OCI-LY1 (cell line): Measurements from ENCODE around the gene CARD11.

Experiments used
- H2AFZ ChIP-seq: fragments of 200-600 bp; sonication (generic), shearing (Covaris generic); 2 replicates; pipeline ENCODE4 v1.6.0; 2014; ENCODE audit warnings: antibody characterized with exemption, mild to moderate bottlenecking, low read length
- H3F3A ChIP-seq: fragments of 200-600 bp; sonication (generic), shearing (Covaris generic); 2 replicates; pipeline ENCODE4 v1.6.0; 2014; ENCODE audit warnings: mild to moderate bottlenecking, antibody characterized with exemption, low read length, moderate library complexity; ENCODE audit not compliant: insufficient read depth
- H3K27ac ChIP-seq: fragments of 200-600 bp; sonication (generic); 2 replicates; pipeline ENCODE4 v1.5.1; 2014; ENCODE audit warnings: low read length, mixed run types, mild to moderate bottlenecking, low read depth; ENCODE audit not compliant: poor library complexity, severe bottlenecking
- H3K27me3 ChIP-seq: fragments of 200-600 bp; sonication (generic); 2 replicates; pipeline ENCODE4 v1.6.0; 2014; ENCODE audit warnings: antibody characterized with exemption, mild to moderate bottlenecking, low read length, moderate library complexity; ENCODE audit not compliant: insufficient read depth
- H3K36me3 ChIP-seq: fragments of 200-600 bp; sonication (generic); 2 replicates; pipeline ENCODE4 v1.6.1; 2014; ENCODE audit warnings: mild to moderate bottlenecking, antibody characterized with exemption, low read length, moderate library complexity, mixed read lengths; ENCODE audit not compliant: insufficient read depth
- H3K4me1 ChIP-seq: fragments of 200-600 bp; sonication (generic); 2 replicates; pipeline ENCODE4 v1.5.1; 2014; ENCODE audit warnings: mild to moderate bottlenecking, low read length, moderate library complexity; ENCODE audit not compliant: insufficient read depth, severe bottlenecking
- H3K4me2 ChIP-seq: fragments of 200-600 bp; sonication (generic), shearing (Covaris generic); 2 replicates; pipeline ENCODE4 v1.6.1; 2014; ENCODE audit warnings: low read length
- H3K4me3 ChIP-seq: fragments of 200-600 bp; sonication (generic); 2 replicates; pipeline ENCODE4 v1.5.1; 2014; ENCODE audit warnings: low read length, low read depth, mild to moderate bottlenecking, mixed read lengths; ENCODE audit not compliant: poor library complexity, severe bottlenecking
- H3K79me2 ChIP-seq: fragments of 200-600 bp; shearing (Covaris generic); 2 replicates; pipeline ENCODE4 v1.6.1; 2016; ENCODE audit warnings: mixed run types, low read length, mixed read lengths; ENCODE audit not compliant: insufficient read depth
- H3K9ac ChIP-seq: fragments of 200-600 bp; sonication (generic), shearing (Covaris generic); 2 replicates; pipeline ENCODE4 v1.6.1; 2014; ENCODE audit warnings: mild to moderate bottlenecking, low read length, mixed read lengths
- H3K9me2 ChIP-seq: fragments of 200-600 bp; sonication (generic), shearing (Covaris generic); 2 replicates; pipeline ENCODE4 v1.6.1; 2014; ENCODE audit warnings: low read depth, mild to moderate bottlenecking, low read length, mixed read lengths
- H3K9me3 ChIP-seq: fragments of 200-600 bp; shearing (Covaris generic); 2 replicates; pipeline ENCODE4 v1.6.1; 2014; ENCODE audit warnings: low read length, mixed read lengths
- H4K20me1 ChIP-seq: fragments of 200-600 bp; sonication (generic), shearing (Covaris generic); 2 replicates; pipeline ENCODE4 v1.6.0; 2016; ENCODE audit warnings: mild to moderate bottlenecking, low read length; ENCODE audit not compliant: insufficient read depth
- EZH2 ChIP-seq: fragments of 200-600 bp; sonication (generic), shearing (Covaris generic); IDR thresholded peaks from 2 replicates; pipeline ENCODE4 v1.8.0; 2017; ENCODE audit warnings: borderline replicate concordance, mixed run types, mild to moderate bottlenecking, antibody characterized with exemption, low read length, moderate library complexity, mixed read lengths
- TF ChIP-seq, protein P1 (sequence below): fragments of 200-600 bp; sonication (generic), shearing (Covaris generic); IDR thresholded peaks from 2 replicates; pipeline ENCODE4 v1.5.1; 2017; ENCODE audit warnings: mild to moderate bottlenecking, antibody characterized with exemption, low read length, moderate library complexity, mixed read lengths

Gene CARD11

DNA sequence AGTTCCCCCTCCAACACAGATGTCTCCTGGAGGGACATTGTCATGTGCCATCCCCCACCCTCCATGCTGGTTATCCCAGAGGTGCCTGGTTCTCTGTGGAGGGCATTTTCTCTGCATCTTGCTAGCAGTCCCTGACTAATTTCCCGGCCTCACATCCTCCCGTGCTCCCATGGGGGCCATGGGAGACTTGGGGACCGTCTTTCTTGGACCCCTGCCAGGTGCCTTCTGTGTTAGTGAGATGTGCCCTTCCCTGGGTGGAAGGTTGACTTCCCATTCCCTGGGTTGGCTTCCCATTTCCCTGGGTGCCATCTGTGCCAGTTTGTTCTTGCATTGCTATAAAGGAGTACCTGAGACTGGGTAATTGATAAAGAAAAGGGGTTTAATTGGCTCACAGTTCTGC lies 177.1 kb downstream of the CARD11 start:
- H3K27me3 ChIP-seq = no peaks in the 10 kb centered on the region
- no peaks in the 10 kb centered on the region for H4K20me1 ChIP-seq
- TF ChIP-seq, protein P1, sequence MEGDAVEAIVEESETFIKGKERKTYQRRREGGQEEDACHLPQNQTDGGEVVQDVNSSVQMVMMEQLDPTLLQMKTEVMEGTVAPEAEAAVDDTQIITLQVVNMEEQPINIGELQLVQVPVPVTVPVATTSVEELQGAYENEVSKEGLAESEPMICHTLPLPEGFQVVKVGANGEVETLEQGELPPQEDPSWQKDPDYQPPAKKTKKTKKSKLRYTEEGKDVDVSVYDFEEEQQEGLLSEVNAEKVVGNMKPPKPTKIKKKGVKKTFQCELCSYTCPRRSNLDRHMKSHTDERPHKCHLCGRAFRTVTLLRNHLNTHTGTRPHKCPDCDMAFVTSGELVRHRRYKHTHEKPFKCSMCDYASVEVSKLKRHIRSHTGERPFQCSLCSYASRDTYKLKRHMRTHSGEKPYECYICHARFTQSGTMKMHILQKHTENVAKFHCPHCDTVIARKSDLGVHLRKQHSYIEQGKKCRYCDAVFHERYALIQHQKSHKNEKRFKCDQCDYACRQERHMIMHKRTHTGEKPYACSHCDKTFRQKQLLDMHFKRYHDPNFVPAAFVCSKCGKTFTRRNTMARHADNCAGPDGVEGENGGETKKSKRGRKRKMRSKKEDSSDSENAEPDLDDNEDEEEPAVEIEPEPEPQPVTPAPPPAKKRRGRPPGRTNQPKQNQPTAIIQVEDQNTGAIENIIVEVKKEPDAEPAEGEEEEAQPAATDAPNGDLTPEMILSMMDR = no peak
- no peak for TF ChIP-seq EZH2
- H3K4me2 ChIP-seq = no peak overlapping the region
- H3K4me1 ChIP-seq = peaks cover 24% of the 10 kb centered on the region
- no peak overlapping the region for H3K4me3 ChIP-seq
- no peak overlapping the region for H2AFZ ChIP-seq
- H3K9me3 ChIP-seq = no peaks in the 10 kb centered on the region
- H3K79me2 ChIP-seq = no peaks in the 10 kb centered on the region
- H3K36me3 ChIP-seq = no peaks in the 10 kb centered on the region
- H3K9me2 ChIP-seq = no peaks in the 10 kb centered on the region
- no peak overlapping the region for H3K9ac ChIP-seq
- H3F3A ChIP-seq = no peaks in the 10 kb centered on the region
- no peak overlapping the region for H3K27ac ChIP-seq

DNA sequence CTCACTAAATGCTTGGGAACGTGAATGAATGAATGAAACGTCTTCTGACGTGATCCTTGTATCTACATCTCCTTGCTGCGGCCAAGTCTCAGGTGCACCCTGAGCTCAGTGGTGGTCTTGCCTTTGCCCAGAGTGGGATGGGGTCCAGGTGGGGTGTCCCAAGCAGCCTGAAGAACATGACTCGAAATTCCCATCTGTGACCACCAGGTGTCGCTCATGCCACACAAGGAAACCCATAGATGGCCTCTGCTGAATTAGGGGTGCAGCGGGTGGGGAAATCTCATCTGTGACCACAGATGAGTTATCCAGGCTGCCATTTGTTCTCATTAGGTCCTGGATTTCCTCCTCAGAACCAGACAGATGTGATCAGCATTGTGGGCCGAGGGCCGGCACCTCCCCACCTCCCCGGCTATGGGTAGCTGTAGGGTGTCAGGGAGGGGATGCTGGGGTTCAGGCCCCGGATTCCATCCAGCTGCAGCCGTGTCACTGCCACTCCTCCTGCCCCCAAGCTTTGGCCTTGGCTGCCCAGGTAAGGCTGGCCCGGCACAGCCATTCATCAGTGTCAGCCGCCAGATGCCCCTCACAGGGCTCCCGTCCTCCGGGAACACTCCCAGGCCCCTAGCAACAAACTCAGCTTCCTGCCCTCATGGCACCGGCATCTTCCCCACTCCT lies 178.5 kb downstream of the CARD11 start:
- no peak overlapping the region for H3K4me3 ChIP-seq
- H3K36me3 ChIP-seq = no peaks in the 10 kb centered on the region
- no peaks in the 10 kb centered on the region for H3K9me3 ChIP-seq
- H4K20me1 ChIP-seq = no peaks in the 10 kb centered on the region
- H3K79me2 ChIP-seq = no peaks in the 10 kb centered on the region
- no peaks in the 10 kb centered on the region for H3F3A ChIP-seq
- H2AFZ ChIP-seq = no peak overlapping the region
- peaks cover 16% of the 10 kb centered on the region for H3K4me1 ChIP-seq
- no peaks in the 10 kb centered on the region for H3K27me3 ChIP-seq
- H3K9me2 ChIP-seq = no peaks in the 10 kb centered on the region
- H3K4me2 ChIP-seq = no peak overlapping the region
- no peak for TF ChIP-seq EZH2
- TF ChIP-seq, protein P1 = peak; percentile 93
- no peak overlapping the region for H3K27ac ChIP-seq
- no peak overlapping the region for H3K9ac ChIP-seq

DNA sequence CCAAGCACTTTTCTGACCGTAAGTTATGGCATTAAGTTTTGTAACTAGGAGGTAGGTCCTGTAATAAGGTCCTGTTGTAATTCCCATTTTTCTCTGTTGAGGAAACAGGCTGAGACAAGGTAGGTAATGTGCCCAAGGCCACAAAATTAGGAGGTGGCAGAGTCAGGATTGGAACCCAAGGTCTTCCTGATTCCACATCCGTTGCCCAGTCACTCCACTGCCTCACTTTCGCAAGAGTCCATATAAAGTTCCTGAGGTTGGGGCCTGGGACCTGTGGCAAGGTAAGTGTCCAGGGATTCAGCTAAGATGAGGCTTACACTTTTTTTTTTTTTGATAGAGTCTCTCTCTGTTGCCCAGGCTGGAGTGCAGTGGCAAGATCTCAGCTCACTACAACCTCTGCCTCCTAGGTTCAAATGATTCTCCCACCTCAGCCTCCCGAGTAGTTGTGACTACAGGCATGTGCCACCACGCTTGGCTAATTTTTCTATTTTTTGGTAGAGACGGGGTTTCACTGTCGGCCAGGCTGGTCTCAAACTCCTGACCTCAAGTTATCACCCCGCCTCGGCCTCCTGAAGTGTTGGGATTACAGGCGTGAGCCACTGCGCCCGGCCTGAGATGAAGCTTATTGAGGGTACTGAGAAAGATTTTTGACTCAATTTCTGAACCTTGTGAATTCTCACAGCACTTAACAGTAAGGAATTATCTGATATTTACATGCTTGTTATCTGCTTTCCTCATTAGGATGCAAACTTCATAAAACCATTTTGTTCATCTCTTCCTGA lies 179.3 kb downstream of the CARD11 start:
- H3K4me1 ChIP-seq = peaks cover 16% of the 10 kb centered on the region
- H3K36me3 ChIP-seq = no peaks in the 10 kb centered on the region
- H3K27me3 ChIP-seq = no peaks in the 10 kb centered on the region
- no peak overlapping the region for H3K9ac ChIP-seq
- no peaks in the 10 kb centered on the region for H3K9me2 ChIP-seq
- H3K4me2 ChIP-seq = no peak overlapping the region
- H3K27ac ChIP-seq = no peak overlapping the region
- H4K20me1 ChIP-seq = no peaks in the 10 kb centered on the region
- no peaks in the 10 kb centered on the region for H3F3A ChIP-seq
- H2AFZ ChIP-seq = no peak overlapping the region
- H3K79me2 ChIP-seq = no peaks in the 10 kb centered on the region
- no peaks in the 10 kb centered on the region for H3K9me3 ChIP-seq
- H3K4me3 ChIP-seq = no peak overlapping the region
- TF ChIP-seq, protein P1 = no peak
